Ovary (tissue), 9 donors: ENCODE results near the gene NAP1L5. TPM values are rescaled to one million over a fixed set of nuclear protein-coding genes. Genes with fewer than 3 reads are reported as not detected.

Experiments
- DNase-seq, 5 donors: peaks; one replicate each; pipeline ENCODE4 v3.0.0-alpha.2; 2019 to 2020
- H3K27ac ChIP-seq, 2 donors: fragments of 200-600 bp; one replicate each; pipeline versions ENCODE4 v1.5.1 to v1.8.0; 2019 to 2022
- H3K27me3 ChIP-seq: fragments of 200-600 bp; one replicate; pipeline ENCODE4 v1.8.0; 2022
- H3K36me3 ChIP-seq: fragments of 200-600 bp; sonication (generic); one replicate; pipeline ENCODE4 v1.5.1; 2019
- H3K4me1 ChIP-seq: one replicate; pipeline ENCODE4 v1.8.1; 2013; ENCODE audit warnings: mild to moderate bottlenecking, moderate library complexity; ENCODE audit not compliant: insufficient read depth
- H3K4me3 ChIP-seq: fragments of 200-600 bp; sonication (generic); one replicate; pipeline ENCODE4 v1.5.1; 2017
- H3K9me3 ChIP-seq, 2 donors: fragments of 200-600 bp in 1 of 2; sonication (generic) in 1 of 2; one replicate each; pipeline versions ENCODE4 v1.5.1 to v1.8.1; 2013 to 2019; ENCODE audit warnings: mild to moderate bottlenecking in 1 of 2, moderate library complexity in 1 of 2
- CTCF ChIP-seq, 3 donors: fragments of 450-650 bp in 2 of 3; fragments of 200-600 bp in 1 of 3; IDR thresholded peaks; one replicate each; pipeline versions ENCODE4 v1.5.1 to v1.8.0; 2016 to 2022; ENCODE audit warnings: antibody characterized with exemption in 3 of 3, mild to moderate bottlenecking in 1 of 3
- EP300 ChIP-seq: sonication (generic); formaldehyde crosslinking; IDR thresholded peaks from one replicate; pipeline ENCODE4 v1.6.1; 2017; ENCODE audit warnings: antibody characterized with exemption
- POLR2A ChIP-seq: fragments of 450-650 bp; IDR thresholded peaks from one replicate; pipeline ENCODE4 v1.6.1; 2017; ENCODE audit warnings: antibody characterized with exemption, mild to moderate bottlenecking, moderate library complexity
- WGBS, 3 donors: extraction: QIAGEN DNeasy Blood & Tissue Kit in 1 of 3; methylation state at CpG; one replicate each; pipeline versions ENCODE4 v1.1.5 to v1.1.7; 2013 to 2017; 5-methylcytosine and 5-hydroxymethylcytosine counted together
- intact Hi-C, 4 donors: fragments of 100-400 bp; cut with DNase I; formaldehyde crosslinking; loops; one replicate each; pipeline versions ENCODE4 v1.11.0 to v1.15.1; 2022 to 2023
- polyA plus RNA-seq, 2 donors: library from polyadenylated mRNA; stranded (reverse); fragments of 200-250 nt in 1 of 2; fragments of 350-450 nt in 1 of 2; fragmentation: Illumina TruSeq in 1 of 2; extraction: RNeasy Lipid Tissue Mini Kit (QIAGEN cat#74804) in 1 of 2; gene quantifications; one replicate each; pipeline ENCODE4 v1.2.3, GENCODE V29; 2013 to 2014
- total RNA-seq, 7 donors: library from RNA; depleted of rRNA in 2 of 7; stranded (reverse); fragments of >200 nt in 2 of 7; fragmentation: NEBNext Ultra II Directional in 3 of 7; extraction: Animal tissue kit (Norgen Biotek cat#: 25700) in 3 of 7; gene quantifications; one replicate each; pipeline versions ENCODE4 v1.1.0 to v1.2.4, GENCODE V29; 2016 to 2023
- donor health status: DM: no; HTN: no; CAD: no; lungs with moderate emphysema.
- donor health status: DM: no; HTN: no; CAD: no.
- donor health status: Bipolar disorder and iron deficiency.
- donor health status: DM: yes; HTN: yes; CAD: no.
- donor health status: DM: no; HTN: no; CAD: no.
- donor health status: DM: yes; HTN: yes; CAD: no.

NAP1L5 gene
- total and polyA plus RNA-seq, 9 donors: 7.6 to 18.3 (median 11.4) TPM

GRCh38 chr4:88660446-88661294 lies 37.0 kb downstream of the NAP1L5 start:
- no peaks in the 10 kb centered on the region for H3K36me3 ChIP-seq
- no peaks in the 10 kb centered on the region for H3K27me3 ChIP-seq
- intact Hi-C loops: loop anchor here in 2 of 4 donors (10.0 kb wide), 2 partner anchors 126 to 136 kb away; partner anchors contain the start of gene PYURF (in 1 of the 2)
- H3K27ac ChIP-seq: no peak overlapping the region
- no peaks in the 10 kb centered on the region for H3K4me1 ChIP-seq
- no peak for DNase-seq
- no peak for TF ChIP-seq EP300
- TF ChIP-seq POLR2A: no peak
- TF ChIP-seq CTCF (IDR thresholded peaks at IDR 0.05): no peak
- no peak overlapping the region for H3K4me3 ChIP-seq
- 87 to 90% (median 88%) methylated on average over 7 of the region's 7 CpGs for WGBS, 3 donors
- H3K9me3 ChIP-seq: no peaks in the 10 kb centered on the region

GRCh38 chr4:88659890-88660208 lies 37.8 kb downstream of the NAP1L5 start:
- H3K9me3 ChIP-seq: no peaks in the 10 kb centered on the region
- no peaks in the 10 kb centered on the region for H3K27me3 ChIP-seq
- no peak for TF ChIP-seq POLR2A
- TF ChIP-seq CTCF (IDR thresholded peaks at IDR 0.05): no peak
- no peak for TF ChIP-seq EP300
- DNase-seq: no peak
- intact Hi-C loops: loop anchor here in 3 of 4 donors (10.0 kb wide), 2 partner anchors 125 to 135 kb away; partner anchors contain the start of gene PYURF (in 1 of the 3)
- H3K4me1 ChIP-seq: no peaks in the 10 kb centered on the region
- H3K4me3 ChIP-seq: no peak overlapping the region
- H3K36me3 ChIP-seq: no peaks in the 10 kb centered on the region
- no peak overlapping the region for H3K27ac ChIP-seq

- intact Hi-C loops: loop anchor here in 1 of 4 donors (10.0 kb wide), 1 partner anchor 124 kb away; no protein-coding TSS in a partner anchor
- no peaks in the 10 kb centered on the region for H3K36me3 ChIP-seq
- TF ChIP-seq CTCF (IDR thresholded peaks at IDR 0.05): peak in 1 of 3 donors; percentile 33
- no peak for TF ChIP-seq EP300
- TF ChIP-seq POLR2A: no peak
- no peaks in the 10 kb centered on the region for H3K4me1 ChIP-seq
- no peaks in the 10 kb centered on the region for H3K27me3 ChIP-seq
- H3K4me3 ChIP-seq: no peak overlapping the region
- no peaks in the 10 kb centered on the region for H3K9me3 ChIP-seq
- H3K27ac ChIP-seq: no peak overlapping the region
- 37 to 47% (median 39%) methylated on average over 4 of the region's 4 CpGs for WGBS, 3 donors
- peak in 2 of 5 donors; percentile 22 to 41 for DNase-seq
Observed at GRCh38 chr4:88659055-88659889, 38.4 kb downstream of the NAP1L5 start.

- Histone ChIP-seq H3K36me3 (no peaks in the 10 kb centered on the region), H3K9me3 (no peaks in the 10 kb centered on the region), H3K4me3 (no peak overlapping the region), H3K4me1 (no peaks in the 10 kb centered on the region), H3K27me3 (no peaks in the 10 kb centered on the region), H3K27ac (no peak overlapping the region)
- 81 to 89% (median 84%) methylated on average over 3 of the region's 3 CpGs for WGBS, 3 donors
- no peak for DNase-seq
- TF ChIP-seq EP300 (no peak), CTCF (IDR thresholded peaks at IDR 0.05) (no peak), POLR2A (no peak)
- intact Hi-C loops: loop anchor here in 1 of 4 donors (10.0 kb wide), 1 partner anchor 120 kb away; no protein-coding TSS in a partner anchor
Observed at GRCh38 chr4:88655226-88655625, 42.4 kb downstream of the NAP1L5 start.
